Lower lobe of right lung (tissue), 2 donors: ENCODE data around the gene MUC22. TPM values are rescaled to one million over a fixed set of nuclear protein-coding genes. Genes with fewer than 3 reads are reported as not detected.
A peak's percentile ranks its signal among the peaks of the same experiment; 100 is the strongest.

Source experiments
- ATAC-seq, 2 donors: fragments of 200-7000 bp; cut with Tn5 transposase; one replicate each; pipeline ENCODE4 v1.9.1; 2020 to 2022; ENCODE audit warnings: mild to moderate bottlenecking in 2 of 2, moderate library complexity in 2 of 2
- DNase-seq: peaks from one replicate; pipeline ENCODE4 v3.0.0-alpha.2; 2020
- H3K27ac ChIP-seq: fragments of 200-600 bp; one replicate; pipeline ENCODE4 v1.8.0; 2022
- H3K27me3 ChIP-seq: fragments of 200-600 bp; one replicate; pipeline ENCODE4 v1.8.0; 2022; ENCODE audit warnings: low read depth
- H3K36me3 ChIP-seq: fragments of 200-600 bp; one replicate; pipeline ENCODE4 v1.8.0; 2022; ENCODE audit warnings: mild to moderate bottlenecking
- H3K4me1 ChIP-seq: fragments of 200-600 bp; one replicate; pipeline ENCODE4 v1.8.0; 2022
- H3K4me3 ChIP-seq: fragments of 200-600 bp; one replicate; pipeline ENCODE4 v1.8.0; 2022; ENCODE audit warnings: mild to moderate bottlenecking
- H3K9me3 ChIP-seq: fragments of 200-600 bp; one replicate; pipeline ENCODE4 v1.8.0; 2022
- intact Hi-C: fragments of 100-400 bp; cut with DNase I; formaldehyde crosslinking; loops from one replicate; pipeline ENCODE4 v1.11.0; 2022
- total RNA-seq: library from RNA; stranded (reverse); fragmentation: NEBNext Ultra II Directional; extraction: Animal tissue kit (Norgen Biotek cat#: 25700); gene quantifications from one replicate; pipeline ENCODE4 v1.2.1, GENCODE V29; 2021
- TF ChIP-seq, protein P1 (sequence below): fragments of 200-600 bp; IDR thresholded peaks from one replicate; pipeline ENCODE4 v1.8.0; 2022; ENCODE audit warnings: antibody characterized with exemption, mild to moderate bottlenecking
- donor health status: DM: no; HTN: yes; CAD: no; lungs with severe emphysema.

Gene MUC22
- total RNA-seq, 1 donor from 2014 or later = not detected

- Histone ChIP-seq H3K27me3 (no peaks in the 10 kb centered on the region), H3K36me3 (no peaks in the 10 kb centered on the region), H3K9me3 (no peaks in the 10 kb centered on the region), H3K27ac (no peak overlapping the region), H3K4me1 (no peaks in the 10 kb centered on the region), H3K4me3 (no peak overlapping the region)
- ATAC-seq (no peak), DNase-seq (no peak)
- intact Hi-C loops = no loop called here
- TF ChIP-seq, protein P1, sequence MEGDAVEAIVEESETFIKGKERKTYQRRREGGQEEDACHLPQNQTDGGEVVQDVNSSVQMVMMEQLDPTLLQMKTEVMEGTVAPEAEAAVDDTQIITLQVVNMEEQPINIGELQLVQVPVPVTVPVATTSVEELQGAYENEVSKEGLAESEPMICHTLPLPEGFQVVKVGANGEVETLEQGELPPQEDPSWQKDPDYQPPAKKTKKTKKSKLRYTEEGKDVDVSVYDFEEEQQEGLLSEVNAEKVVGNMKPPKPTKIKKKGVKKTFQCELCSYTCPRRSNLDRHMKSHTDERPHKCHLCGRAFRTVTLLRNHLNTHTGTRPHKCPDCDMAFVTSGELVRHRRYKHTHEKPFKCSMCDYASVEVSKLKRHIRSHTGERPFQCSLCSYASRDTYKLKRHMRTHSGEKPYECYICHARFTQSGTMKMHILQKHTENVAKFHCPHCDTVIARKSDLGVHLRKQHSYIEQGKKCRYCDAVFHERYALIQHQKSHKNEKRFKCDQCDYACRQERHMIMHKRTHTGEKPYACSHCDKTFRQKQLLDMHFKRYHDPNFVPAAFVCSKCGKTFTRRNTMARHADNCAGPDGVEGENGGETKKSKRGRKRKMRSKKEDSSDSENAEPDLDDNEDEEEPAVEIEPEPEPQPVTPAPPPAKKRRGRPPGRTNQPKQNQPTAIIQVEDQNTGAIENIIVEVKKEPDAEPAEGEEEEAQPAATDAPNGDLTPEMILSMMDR = no peak
These were observed 25.7 kb downstream of the MUC22 start for GRCh38 chr6:31035862-31036497.

DNA sequence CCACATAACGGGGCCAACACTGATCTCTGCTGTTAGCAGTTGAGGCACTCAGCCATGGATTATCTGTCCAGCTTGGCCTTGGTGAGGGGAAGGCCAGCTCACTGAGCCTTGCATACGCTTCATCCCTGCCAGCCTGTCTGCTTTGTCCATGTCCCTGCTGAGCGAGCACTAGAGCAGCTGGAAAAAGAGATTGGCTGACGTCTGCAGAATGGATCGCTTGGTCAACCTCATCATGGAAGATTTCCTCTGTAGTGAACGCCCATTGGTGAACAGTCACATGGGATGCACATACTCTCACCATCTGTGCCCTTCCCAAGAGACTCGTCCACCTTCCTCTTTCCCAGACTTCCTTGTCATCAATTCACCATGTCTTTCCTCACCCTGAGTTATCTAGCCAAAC is 26.9 kb downstream of the MUC22 start:
- Histone ChIP-seq H3K4me1 (no peaks in the 10 kb centered on the region), H3K27me3 (no peaks in the 10 kb centered on the region), H3K36me3 (no peaks in the 10 kb centered on the region), H3K4me3 (no peak overlapping the region), H3K9me3 (no peaks in the 10 kb centered on the region), H3K27ac (no peak overlapping the region)
- DNase-seq = no peak
- TF ChIP-seq, protein P1 = no peak
- intact Hi-C loops = no loop called here
- no peak for ATAC-seq

- no peaks in the 10 kb centered on the region for H3K4me1 ChIP-seq
- no peaks in the 10 kb centered on the region for H3K36me3 ChIP-seq
- TF ChIP-seq, protein P1 = no peak
- no peaks in the 10 kb centered on the region for H3K9me3 ChIP-seq
- no peak overlapping the region for H3K27ac ChIP-seq
- DNase-seq (no peak), ATAC-seq (peak; percentile 23 to 61)
- no peak overlapping the region for H3K4me3 ChIP-seq
- intact Hi-C loops = no loop called here
- no peaks in the 10 kb centered on the region for H3K27me3 ChIP-seq
These were observed 27.4 kb downstream of the MUC22 start for GRCh38 chr6:31037682-31038081.

- intact Hi-C loops = no loop called here
- no peak for DNase-seq
- Histone ChIP-seq H3K36me3 (no peaks in the 10 kb centered on the region), H3K4me3 (no peak overlapping the region), H3K27ac (no peak overlapping the region), H3K4me1 (peaks cover 9% of the 10 kb centered on the region), H3K9me3 (no peaks in the 10 kb centered on the region), H3K27me3 (no peaks in the 10 kb centered on the region)
- TF ChIP-seq, protein P1 = no peak
- ATAC-seq = no peak
These were observed 28.3 kb downstream of the MUC22 start for GRCh38 chr6:31038559-31038958.

- Histone ChIP-seq H3K9me3 (no peaks in the 10 kb centered on the region), H3K4me1 (peaks cover 9% of the 10 kb centered on the region), H3K36me3 (no peaks in the 10 kb centered on the region), H3K4me3 (no peak overlapping the region), H3K27me3 (no peaks in the 10 kb centered on the region), H3K27ac (no peak overlapping the region)
- intact Hi-C loops = no loop called here
- ATAC-seq = no peak
- TF ChIP-seq, protein P1 = no peak
- DNase-seq = no peak
These were observed 30.5 kb downstream of the MUC22 start for GRCh38 chr6:31040801-31041200.
